GM12878 (cell line): Measurements from ENCODE around the gene DCLK2. TPM values are rescaled to one million over a fixed set of nuclear protein-coding genes. Genes with fewer than 3 reads are reported as not detected.

ENCODE experiments used
- ATAC-seq: fragments of 200-7000 bp; cut with Tn5 transposase; 3 replicates; pipeline ENCODE4 v1.9.1; 2020; ENCODE audit warnings: mild to moderate bottlenecking, moderate library complexity
- BruUV-seq: library from RNA; stranded (reverse); fragments of 400-500 nt; replicated peaks from 2 replicates; lab custom pipeline; 2021; lab: Mats Ljungman, UMichigan
- CTCF ChIA-PET: fragments of 300-600 bp; sonication (Branson Sonifier 250); formaldehyde crosslinking; extraction: SDS; loops from one replicate; lab custom pipeline; 2021; ENCODE audit warnings: inconsistent platforms; lab: Yijun Ruan, JAX
- POLR2A ChIA-PET: fragments of 350-600 bp; formaldehyde crosslinking; extraction: SDS; loops from one replicate; lab custom pipeline; 2021; ENCODE audit warnings: inconsistent platforms; lab: Charles Lee
- RAD21 ChIA-PET: fragments of 300-600 bp; sonication (Branson Sonifier 250); formaldehyde crosslinking; loops from one replicate; lab custom pipeline; 2023; ENCODE audit warnings: antibody characterized with exemption; ENCODE audit not compliant: unreplicated experiment; lab: Charles Lee
- SMC1A ChIA-PET: fragments of 300-600 bp; sonication (Branson Sonifier 250); formaldehyde crosslinking; loops from one replicate; lab custom pipeline; 2023; ENCODE audit not compliant: unreplicated experiment, uncharacterized antibody; lab: Charles Lee
- DNase-seq: peaks from one replicate; pipeline ENCODE4 v3.0.0-alpha.2; 2011; ENCODE audit warnings: low read depth, low spot score
- FAIRE-seq: peaks from 3 replicates; lab custom pipeline; 2011; peaks lifted over from hg19 to GRCh38; lab: Jason Lieb, UNC
- H2AFZ ChIP-seq: 2 replicates; pipeline ENCODE4 v1.6.0; 2011; ENCODE audit warnings: low read depth, low read length, control low read depth; ENCODE audit not compliant: control insufficient read depth
- H3K27ac ChIP-seq: 2 replicates; pipeline ENCODE4 v1.5.1; 2011; ENCODE audit warnings: control low read depth; ENCODE audit not compliant: control insufficient read depth, insufficient read depth
- H3K27me3 ChIP-seq, 2 experiments: replicated peaks in 1 of 2; 2 replicates each; pipeline versions ENCODE4 v1.6.0 to v1.6.1; 2011; ENCODE audit warnings: low read length in 1 of 2; ENCODE audit not compliant: control insufficient read depth in 2 of 2, insufficient read depth in 2 of 2
- H3K36me3 ChIP-seq, 2 experiments: 2 replicates each; pipeline ENCODE4 v1.5.1; 2011; ENCODE audit warnings: low read length in 1 of 2; ENCODE audit not compliant: control insufficient read depth in 2 of 2, insufficient read depth in 2 of 2
- H3K4me1 ChIP-seq: 2 replicates; pipeline ENCODE4 v1.6.1; 2011; ENCODE audit warnings: mild to moderate bottlenecking, low read length, moderate library complexity, mixed read lengths; ENCODE audit not compliant: control insufficient read depth, insufficient read depth
- H3K4me2 ChIP-seq: 2 replicates; pipeline ENCODE4 v1.6.0; 2011; ENCODE audit warnings: control low read depth; ENCODE audit not compliant: control insufficient read depth, insufficient read depth
- H3K4me3 ChIP-seq: fragments of 200-600 bp; sonication (generic); 2 replicates; pipeline ENCODE4 v1.5.1; 2016
- H3K79me2 ChIP-seq: 2 replicates; pipeline ENCODE4 v1.6.0; 2011; ENCODE audit warnings: low read length; ENCODE audit not compliant: control insufficient read depth, insufficient read depth
- H3K9ac ChIP-seq: 2 replicates; pipeline ENCODE4 v1.8.0; 2011; ENCODE audit warnings: low read length, control low read depth, mixed read lengths; ENCODE audit not compliant: control insufficient read depth, insufficient read depth
- H3K9me3 ChIP-seq: replicated peaks from 3 replicates; pipeline ENCODE4 v1.5.1; 2011; ENCODE audit warnings: mild to moderate bottlenecking, low read length; ENCODE audit not compliant: control insufficient read depth, insufficient read depth
- H4K20me1 ChIP-seq: 2 replicates; pipeline ENCODE4 v1.6.0; 2011; ENCODE audit not compliant: control insufficient read depth, insufficient read depth
- BRCA1 ChIP-seq: IDR thresholded peaks from 2 replicates; pipeline ENCODE4 v1.6.1; 2011; ENCODE audit warnings: low read depth, low read length, improper control_type of control experiment
- CBX3 ChIP-seq: fragments of 200-600 bp; sonication (generic); IDR thresholded peaks from 2 replicates; pipeline ENCODE4 v1.6.1; 2016; ENCODE audit warnings: low read depth, borderline replicate concordance
- CREM ChIP-seq: IDR thresholded peaks from 2 replicates; pipeline ENCODE4 v1.6.1; 2014; ENCODE audit warnings: antibody characterized with exemption, low read depth
- GABPA ChIP-seq: IDR thresholded peaks from 2 replicates; pipeline ENCODE4 v1.6.1; 2014; ENCODE audit warnings: antibody characterized with exemption, low read depth, mild to moderate bottlenecking, inconsistent platforms
- HDGF ChIP-seq: fragments of 450-650 bp; IDR thresholded peaks from 2 replicates; pipeline ENCODE4 v1.6.1; 2016; ENCODE audit warnings: antibody characterized with exemption
- IKZF1 ChIP-seq: fragments of 450-650 bp; conservative IDR thresholded peaks from 2 replicates; pipeline ENCODE4 v1.6.1; 2017; ENCODE audit warnings: antibody characterized with exemption, mild to moderate bottlenecking
- IRF4 ChIP-seq: IDR thresholded peaks from 2 replicates; pipeline ENCODE4 v1.6.1; 2011; ENCODE audit warnings: low read depth, low read length
- KDM1A ChIP-seq: fragments of 200-600 bp; sonication (generic); IDR thresholded peaks from 2 replicates; pipeline ENCODE4 v1.6.1; 2016; ENCODE audit warnings: borderline replicate concordance
- KLF5 ChIP-seq: fragments of 450-650 bp; IDR thresholded peaks from 2 replicates; pipeline ENCODE4 v1.6.1; 2014; ENCODE audit warnings: mild to moderate bottlenecking; ENCODE audit not compliant: partially characterized antibody
- RAD21 ChIP-seq: IDR thresholded peaks from 2 replicates; pipeline ENCODE4 v1.6.1; 2011; ENCODE audit warnings: mild to moderate bottlenecking, low read depth, low read length, moderate library complexity; ENCODE audit not compliant: insufficient read depth
- SMAD1 ChIP-seq: fragments of 450-650 bp; IDR thresholded peaks from 2 replicates; pipeline ENCODE4 v1.6.1; 2018; ENCODE audit warnings: mild to moderate bottlenecking, low read depth; ENCODE audit not compliant: partially characterized antibody
- SP1 ChIP-seq: IDR thresholded peaks from one replicate; pipeline ENCODE4 v1.6.1; 2011; ENCODE audit warnings: low read depth, low read length
- ZNF24 ChIP-seq: fragments of 450-650 bp; IDR thresholded peaks from 2 replicates; pipeline ENCODE4 v1.6.1; 2017; ENCODE audit warnings: antibody characterized with exemption, mild to moderate bottlenecking
- WGBS: methylation state at CpG from one replicate; pipeline ENCODE4 v1.1.6; 2016; ENCODE audit warnings: low lambda C conversion rate; ENCODE audit not compliant: insufficient replicate concordance, insufficient coverage; ENCODE audit errors: missing lambda C conversion rate; 5-methylcytosine and 5-hydroxymethylcytosine counted together
- in situ Hi-C: fragments of 300-500 bp; cut with MboI; formaldehyde crosslinking; loops from 9 replicates; pipeline ENCODE4 v1.14.3; 2018; ENCODE audit warnings: mixed read lengths
- intact Hi-C: fragments of 100-400 bp; cut with micrococcal nuclease; formaldehyde crosslinking; loops from one replicate; pipeline ENCODE4 v1.14.2; 2022; ENCODE audit not compliant: unreplicated experiment
- polyA plus RNA-seq, 11 experiments: library from polyadenylated mRNA; depleted of rRNA in 4 of 11; unstranded in 6 of 11; stranded (reverse) in 5 of 11; fragments of >200 nt; fragmentation: Nextera tagmentation in 4 of 11; fragmentation: Illumina TruSeq in 1 of 11; extraction: Ambion mirVana in 4 of 11; extraction: Trizol in 1 of 11; gene quantifications; 1 replicate in 1 of 11; 2 replicates in 10 of 11; pipeline versions ENCODE4 v1.2.1 to v1.2.3, GENCODE V29; 2011 to 2016; ENCODE audit warnings: inconsistent platforms in 2 of 11, missing spikeins in 2 of 11, low read depth in 1 of 11
- total RNA-seq, 4 experiments: library from RNA; depleted of rRNA in 3 of 4; stranded (reverse); fragments of >200 nt in 3 of 4; fragmentation: Illumina TruSeq in 1 of 4; extraction: Trizol in 1 of 4; gene quantifications; 2 replicates each; pipeline versions ENCODE4 v1.2.1 to v1.2.3, GENCODE V29; 2013 to 2021
- TF ChIP-seq, protein P1 (sequence below): IDR thresholded peaks from 2 replicates; pipeline ENCODE4 v1.6.1; 2012; ENCODE audit warnings: improper control_type of control experiment, low read depth, low read length; ENCODE audit not compliant: insufficient replicate concordance
- TF ChIP-seq, protein P2 (sequence below): fragments of 450-650 bp; IDR thresholded peaks from 2 replicates; pipeline ENCODE4 v1.6.1; 2018; ENCODE audit warnings: borderline replicate concordance, mild to moderate bottlenecking; ENCODE audit not compliant: partially characterized antibody
- TF ChIP-seq, protein P3 (sequence below): fragments of 450-650 bp; IDR thresholded peaks from 2 replicates; pipeline ENCODE4 v1.6.1; 2017; ENCODE audit warnings: antibody characterized with exemption, mild to moderate bottlenecking, moderate library complexity

DCLK2 gene
- total and polyA plus RNA-seq, 10 of the 15 experiments (the other 5 are each of a cell fraction or from before 2014, with no cell fraction given), result not detected

DNA sequence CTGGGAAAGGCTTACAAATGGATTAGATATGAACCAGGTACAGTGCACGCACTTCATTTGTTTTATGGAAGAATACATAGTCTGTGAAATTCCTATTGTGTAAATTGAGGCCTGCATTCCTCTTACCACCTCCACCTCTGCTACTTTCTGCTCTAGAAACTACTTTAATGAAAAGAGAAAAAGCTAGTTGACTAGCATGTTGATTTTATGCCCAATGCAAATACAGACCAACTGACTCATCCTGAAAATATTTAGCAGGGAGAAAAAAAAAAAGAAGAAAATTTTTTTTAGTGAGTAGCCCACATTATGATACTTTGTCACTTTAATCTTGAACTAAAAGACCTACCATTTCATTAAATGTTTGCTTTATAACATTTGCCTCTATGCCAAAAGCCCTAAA is 41.2 kb downstream of the DCLK2 start:
- Histone ChIP-seq H3K27me3 (no peaks in the 10 kb centered on the region), H4K20me1 (no peaks in the 10 kb centered on the region), H3K27ac (no peak overlapping the region), H3K36me3 (no peaks in the 10 kb centered on the region), H3K79me2 (no peaks in the 10 kb centered on the region), H3K4me1 (no peaks in the 10 kb centered on the region), H3K9me3 (no peaks in the 10 kb centered on the region; the same call in 2 of the 3 replicates), H3K4me2 (no peak overlapping the region), H2AFZ (no peak overlapping the region), H3K9ac (no peak overlapping the region), H3K4me3 (no peak overlapping the region)
- in situ Hi-C loops, result no loop called here
- intact Hi-C loops, result no loop called here
- 80% methylated on average over 1 of the region's 1 CpG for WGBS
- BruUV-seq, result no TSS peak
- RAD21 ChIA-PET, result no interaction called here
- DNase-seq (no peak), FAIRE-seq (no peak), ATAC-seq (no peak)
- CTCF ChIA-PET, result no interaction called here
- SMC1A ChIA-PET, result interaction anchor here (0.9 kb wide), 1 partner anchor 9 kb away, joined by 3 read pairs; no protein-coding TSS in a partner anchor
- POLR2A ChIA-PET, result no interaction called here
- TF ChIP-seq SMAD1 (no peak), IKZF1 (no peak), KDM1A (no peak), HDGF (no peak), IRF4 (no peak), RAD21 (no peak), BRCA1 (no peak), GABPA (no peak), SP1 (no peak), ZNF24 (no peak), KLF5 (no peak), CREM (no peak), CBX3 (no peak)
- TF ChIP-seq, protein P1, sequence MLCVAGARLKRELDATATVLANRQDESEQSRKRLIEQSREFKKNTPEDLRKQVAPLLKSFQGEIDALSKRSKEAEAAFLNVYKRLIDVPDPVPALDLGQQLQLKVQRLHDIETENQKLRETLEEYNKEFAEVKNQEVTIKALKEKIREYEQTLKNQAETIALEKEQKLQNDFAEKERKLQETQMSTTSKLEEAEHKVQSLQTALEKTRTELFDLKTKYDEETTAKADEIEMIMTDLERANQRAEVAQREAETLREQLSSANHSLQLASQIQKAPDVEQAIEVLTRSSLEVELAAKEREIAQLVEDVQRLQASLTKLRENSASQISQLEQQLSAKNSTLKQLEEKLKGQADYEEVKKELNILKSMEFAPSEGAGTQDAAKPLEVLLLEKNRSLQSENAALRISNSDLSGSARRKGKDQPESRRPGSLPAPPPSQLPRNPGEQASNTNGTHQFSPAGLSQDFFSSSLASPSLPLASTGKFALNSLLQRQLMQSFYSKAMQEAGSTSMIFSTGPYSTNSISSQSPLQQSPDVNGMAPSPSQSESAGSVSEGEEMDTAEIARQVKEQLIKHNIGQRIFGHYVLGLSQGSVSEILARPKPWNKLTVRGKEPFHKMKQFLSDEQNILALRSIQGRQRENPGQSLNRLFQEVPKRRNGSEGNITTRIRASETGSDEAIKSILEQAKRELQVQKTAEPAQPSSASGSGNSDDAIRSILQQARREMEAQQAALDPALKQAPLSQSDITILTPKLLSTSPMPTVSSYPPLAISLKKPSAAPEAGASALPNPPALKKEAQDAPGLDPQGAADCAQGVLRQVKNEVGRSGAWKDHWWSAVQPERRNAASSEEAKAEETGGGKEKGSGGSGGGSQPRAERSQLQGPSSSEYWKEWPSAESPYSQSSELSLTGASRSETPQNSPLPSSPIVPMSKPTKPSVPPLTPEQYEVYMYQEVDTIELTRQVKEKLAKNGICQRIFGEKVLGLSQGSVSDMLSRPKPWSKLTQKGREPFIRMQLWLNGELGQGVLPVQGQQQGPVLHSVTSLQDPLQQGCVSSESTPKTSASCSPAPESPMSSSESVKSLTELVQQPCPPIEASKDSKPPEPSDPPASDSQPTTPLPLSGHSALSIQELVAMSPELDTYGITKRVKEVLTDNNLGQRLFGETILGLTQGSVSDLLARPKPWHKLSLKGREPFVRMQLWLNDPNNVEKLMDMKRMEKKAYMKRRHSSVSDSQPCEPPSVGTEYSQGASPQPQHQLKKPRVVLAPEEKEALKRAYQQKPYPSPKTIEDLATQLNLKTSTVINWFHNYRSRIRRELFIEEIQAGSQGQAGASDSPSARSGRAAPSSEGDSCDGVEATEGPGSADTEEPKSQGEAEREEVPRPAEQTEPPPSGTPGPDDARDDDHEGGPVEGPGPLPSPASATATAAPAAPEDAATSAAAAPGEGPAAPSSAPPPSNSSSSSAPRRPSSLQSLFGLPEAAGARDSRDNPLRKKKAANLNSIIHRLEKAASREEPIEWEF, result no peak
- TF ChIP-seq, protein P2, sequence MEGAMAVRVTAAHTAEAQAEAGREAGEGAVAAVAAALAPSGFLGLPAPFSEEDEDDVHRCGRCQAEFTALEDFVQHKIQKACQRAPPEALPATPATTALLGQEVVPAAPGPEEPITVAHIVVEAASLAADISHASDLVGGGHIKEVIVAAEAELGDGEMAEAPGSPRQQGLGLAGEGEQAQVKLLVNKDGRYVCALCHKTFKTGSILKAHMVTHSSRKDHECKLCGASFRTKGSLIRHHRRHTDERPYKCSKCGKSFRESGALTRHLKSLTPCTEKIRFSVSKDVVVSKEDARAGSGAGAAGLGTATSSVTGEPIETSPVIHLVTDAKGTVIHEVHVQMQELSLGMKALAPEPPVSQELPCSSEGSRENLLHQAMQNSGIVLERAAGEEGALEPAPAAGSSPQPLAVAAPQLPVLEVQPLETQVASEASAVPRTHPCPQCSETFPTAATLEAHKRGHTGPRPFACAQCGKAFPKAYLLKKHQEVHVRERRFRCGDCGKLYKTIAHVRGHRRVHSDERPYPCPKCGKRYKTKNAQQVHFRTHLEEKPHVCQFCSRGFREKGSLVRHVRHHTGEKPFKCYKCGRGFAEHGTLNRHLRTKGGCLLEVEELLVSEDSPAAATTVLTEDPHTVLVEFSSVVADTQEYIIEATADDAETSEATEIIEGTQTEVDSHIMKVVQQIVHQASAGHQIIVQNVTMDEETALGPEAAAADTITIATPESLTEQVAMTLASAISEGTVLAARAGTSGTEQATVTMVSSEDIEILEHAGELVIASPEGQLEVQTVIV, result no peak
- TF ChIP-seq, protein P3, sequence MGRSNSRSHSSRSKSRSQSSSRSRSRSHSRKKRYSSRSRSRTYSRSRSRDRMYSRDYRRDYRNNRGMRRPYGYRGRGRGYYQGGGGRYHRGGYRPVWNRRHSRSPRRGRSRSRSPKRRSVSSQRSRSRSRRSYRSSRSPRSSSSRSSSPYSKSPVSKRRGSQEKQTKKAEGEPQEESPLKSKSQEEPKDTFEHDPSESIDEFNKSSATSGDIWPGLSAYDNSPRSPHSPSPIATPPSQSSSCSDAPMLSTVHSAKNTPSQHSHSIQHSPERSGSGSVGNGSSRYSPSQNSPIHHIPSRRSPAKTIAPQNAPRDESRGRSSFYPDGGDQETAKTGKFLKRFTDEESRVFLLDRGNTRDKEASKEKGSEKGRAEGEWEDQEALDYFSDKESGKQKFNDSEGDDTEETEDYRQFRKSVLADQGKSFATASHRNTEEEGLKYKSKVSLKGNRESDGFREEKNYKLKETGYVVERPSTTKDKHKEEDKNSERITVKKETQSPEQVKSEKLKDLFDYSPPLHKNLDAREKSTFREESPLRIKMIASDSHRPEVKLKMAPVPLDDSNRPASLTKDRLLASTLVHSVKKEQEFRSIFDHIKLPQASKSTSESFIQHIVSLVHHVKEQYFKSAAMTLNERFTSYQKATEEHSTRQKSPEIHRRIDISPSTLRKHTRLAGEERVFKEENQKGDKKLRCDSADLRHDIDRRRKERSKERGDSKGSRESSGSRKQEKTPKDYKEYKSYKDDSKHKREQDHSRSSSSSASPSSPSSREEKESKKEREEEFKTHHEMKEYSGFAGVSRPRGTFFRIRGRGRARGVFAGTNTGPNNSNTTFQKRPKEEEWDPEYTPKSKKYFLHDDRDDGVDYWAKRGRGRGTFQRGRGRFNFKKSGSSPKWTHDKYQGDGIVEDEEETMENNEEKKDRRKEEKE, result no peak
